Measurements from ENCODE around the gene YIPF2. TPM values are rescaled to one million over a fixed set of nuclear protein-coding genes. Genes with fewer than 3 reads are reported as not detected.

Gene YIPF2
- 131 and 175 TPM in 2 replicates for total RNA-seq

DNA sequence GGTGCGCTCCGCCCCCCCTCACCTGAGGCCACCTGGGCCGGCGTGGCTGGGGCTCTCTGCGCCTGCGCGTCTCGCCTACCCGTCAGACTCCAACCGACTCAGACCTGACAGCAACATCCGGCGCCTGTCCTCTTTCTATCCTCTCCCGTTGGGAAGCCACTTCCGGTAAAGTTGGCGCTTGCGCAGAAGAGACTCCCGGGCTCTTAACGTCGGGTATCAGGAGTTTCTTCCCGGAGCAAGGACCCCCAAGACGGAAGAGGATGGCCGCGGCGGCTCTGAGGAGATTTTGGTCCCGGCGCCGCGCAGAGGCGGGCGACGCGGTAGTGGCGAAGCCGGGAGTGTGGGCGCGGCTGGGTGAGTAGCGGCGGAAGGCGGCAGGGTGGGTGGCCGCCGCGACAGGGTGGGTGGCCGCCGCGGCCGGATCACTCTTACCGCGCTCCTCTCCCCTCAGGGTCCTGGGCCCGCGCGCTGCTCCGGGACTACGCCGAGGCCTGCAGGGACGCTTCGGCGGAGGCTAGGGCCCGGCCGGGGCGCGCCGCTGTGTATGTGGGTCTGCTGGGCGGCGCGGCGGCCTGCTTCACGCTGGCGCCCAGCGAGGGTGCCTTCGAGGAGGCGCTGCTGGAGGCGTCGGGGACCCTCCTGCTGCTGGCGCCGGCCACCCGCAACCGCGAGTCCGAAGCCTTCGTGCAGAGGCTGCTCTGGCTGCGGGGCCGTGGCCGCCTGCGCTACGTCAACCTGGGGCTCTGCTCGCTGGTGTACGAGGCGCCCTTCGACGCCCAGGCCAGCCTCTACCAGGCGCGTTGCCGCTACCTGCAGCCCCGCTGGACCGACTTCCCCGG is at the start of gene YIPF2, which contains the start of gene TIMM29:
Gene YIPF2, minus strand, starts transcription at position 77 of the 839 bp plus-strand sequence. CDS start 229 bp downstream, outside the sequence.
Gene TIMM29, plus strand, starts transcription at position 249 of the 839 bp plus-strand sequence. Its CDS starts 12 bp downstream, at position 261.

GRCh38 chr19:10960314-10961072 is 32.1 kb upstream of the YIPF2 start, which contains the start of gene SMARCA4:
TSS of gene SMARCA4 (plus strand) at chr19:10961030. CDS start at chr19:10984152, 23,122 bp downstream.

Other genes with a start within 250 kb of the YIPF2 start
- 26.9 and 30.1 TPM in 2 replicates for gene QTRT1, start 227.2 kb downstream of the YIPF2 start, total RNA-seq
- 137 and 157 TPM in 2 replicates for gene DNM2, start 210.6 kb downstream of the YIPF2 start, total RNA-seq
- gene TMED1, start 92.4 kb downstream of the YIPF2 start, total RNA-seq: 37.5 and 64.3 TPM in 2 replicates
- gene C19orf38, start 80.2 kb downstream of the YIPF2 start, total RNA-seq: not detected in 2 replicates
- gene CARM1, start 57.1 kb downstream of the YIPF2 start, total RNA-seq: 27.1 and 58.0 TPM in 2 replicates
- gene TIMM29, start 172 bp upstream of the YIPF2 start, total RNA-seq: 24.9 and 41.7 TPM in 2 replicates
- 83.6 and 143 TPM in 2 replicates for gene SMARCA4, start 32.4 kb upstream of the YIPF2 start, total RNA-seq
- gene LDLR, start 160.8 kb upstream of the YIPF2 start, total RNA-seq: 293 and 584 TPM in 2 replicates
- 2.8 and 110 TPM in 2 replicates for gene SPC24, start 227.1 kb upstream of the YIPF2 start, total RNA-seq

Measured in placental pericyte (primary cell).